MM.1S (cell line): ENCODE measurements around the gene SMG6.

Experiments used
- DNase-seq: peaks from one replicate; pipeline ENCODE4 v3.0.0-alpha.2; 2015
- H2AFZ ChIP-seq: fragments of 300-600 bp; sonication (generic); 2 replicates; pipeline ENCODE4 v1.6.0; 2016; ENCODE audit warnings: antibody characterized with exemption, low read length
- H3F3A ChIP-seq: fragments of 300-600 bp; sonication (generic); 2 replicates; pipeline ENCODE4 v1.6.1; 2016; ENCODE audit warnings: mild to moderate bottlenecking, antibody characterized with exemption, low read length, moderate library complexity, mixed read lengths; ENCODE audit not compliant: insufficient read depth
- H3K27ac ChIP-seq: fragments of 300-600 bp; sonication (generic); 2 replicates; pipeline ENCODE4 v1.5.1; 2016; ENCODE audit warnings: mild to moderate bottlenecking, low read length
- H3K27me3 ChIP-seq: fragments of 300-600 bp; sonication (generic); replicated peaks from 2 replicates; pipeline ENCODE4 v1.6.0; 2016; ENCODE audit warnings: low read length; ENCODE audit not compliant: insufficient read depth
- H3K36me3 ChIP-seq: fragments of 300-600 bp; sonication (generic); replicated peaks from 2 replicates; pipeline ENCODE4 v1.6.1; 2016; ENCODE audit warnings: mild to moderate bottlenecking, low read length, mixed read lengths; ENCODE audit not compliant: insufficient read depth
- H3K4me1 ChIP-seq: fragments of 300-600 bp; sonication (generic); 2 replicates; pipeline ENCODE4 v1.6.1; 2016; ENCODE audit warnings: low read length, mixed read lengths
- H3K4me2 ChIP-seq: fragments of 300-600 bp; sonication (generic); 2 replicates; pipeline ENCODE4 v1.6.0; 2016; ENCODE audit warnings: low read depth, low read length
- H3K4me3 ChIP-seq: fragments of 300-600 bp; sonication (generic); 2 replicates; pipeline ENCODE4 v1.5.1; 2016; ENCODE audit warnings: low read length, mixed read lengths
- H3K79me2 ChIP-seq: fragments of 300-600 bp; sonication (generic); 2 replicates; pipeline ENCODE4 v1.6.1; 2016; ENCODE audit warnings: mixed run types, low read length, mixed read lengths
- H3K9ac ChIP-seq: fragments of 300-600 bp; sonication (generic); 2 replicates; pipeline ENCODE4 v1.6.1; 2016; ENCODE audit warnings: low read length, mixed read lengths
- H3K9me2 ChIP-seq: fragments of 300-600 bp; sonication (generic); replicated peaks from 2 replicates; pipeline ENCODE4 v1.6.1; 2016; ENCODE audit warnings: mild to moderate bottlenecking, low read length, mixed read lengths; ENCODE audit not compliant: insufficient read depth
- H3K9me3 ChIP-seq: fragments of 300-600 bp; sonication (generic); replicated peaks from 2 replicates; pipeline ENCODE4 v1.6.1; 2016; ENCODE audit warnings: mild to moderate bottlenecking, low read length, mixed read lengths; ENCODE audit not compliant: insufficient read depth
- H4K20me1 ChIP-seq: fragments of 300-600 bp; sonication (generic); 2 replicates; pipeline ENCODE4 v1.6.1; 2016; ENCODE audit warnings: mild to moderate bottlenecking, low read length, moderate library complexity, mixed read lengths; ENCODE audit not compliant: insufficient read depth
- EZH2 ChIP-seq: fragments of 300-600 bp; sonication (generic); optimal IDR thresholded peaks from 2 replicates; pipeline ENCODE3; 2017; ENCODE audit warnings: low read depth, mild to moderate bottlenecking, antibody characterized with exemption, low read length, mixed read lengths
- EZH2phosphoT487 ChIP-seq: fragments of 300-600 bp; sonication (generic); IDR thresholded peaks from 2 replicates; pipeline ENCODE4 v1.6.1; 2018; ENCODE audit warnings: antibody characterized with exemption, low read length
- TF ChIP-seq, protein P1 (sequence below): fragments of 300-600 bp; sonication (generic); IDR thresholded peaks from 2 replicates; pipeline ENCODE4 v1.5.1; 2016; ENCODE audit warnings: antibody characterized with exemption, low read length, mixed read lengths

Gene SMG6

GRCh38 chr17:2232244-2232638 lies 71.3 kb downstream of the SMG6 start:
- Histone ChIP-seq H3K9me3 (no peaks in the 10 kb centered on the region), H3K4me1 (peaks cover under 1% of the 10 kb centered on the region; the same call in 1 of the 2 replicates), H4K20me1 (no peaks in the 10 kb centered on the region), H3K36me3 (no peaks in the 10 kb centered on the region), H3K9me2 (no peaks in the 10 kb centered on the region), H3K27ac (no peak overlapping the region), H2AFZ (no peak overlapping the region), H3K4me2 (no peak overlapping the region), H3K27me3 (no peaks in the 10 kb centered on the region), H3K9ac (no peak overlapping the region), H3K4me3 (no peak overlapping the region), H3K79me2 (peaks cover 5% of the 10 kb centered on the region; the same call in 1 of the 2 replicates), H3F3A (no peaks in the 10 kb centered on the region)
- TF ChIP-seq EZH2phosphoT487: no peak
- TF ChIP-seq, protein P1, sequence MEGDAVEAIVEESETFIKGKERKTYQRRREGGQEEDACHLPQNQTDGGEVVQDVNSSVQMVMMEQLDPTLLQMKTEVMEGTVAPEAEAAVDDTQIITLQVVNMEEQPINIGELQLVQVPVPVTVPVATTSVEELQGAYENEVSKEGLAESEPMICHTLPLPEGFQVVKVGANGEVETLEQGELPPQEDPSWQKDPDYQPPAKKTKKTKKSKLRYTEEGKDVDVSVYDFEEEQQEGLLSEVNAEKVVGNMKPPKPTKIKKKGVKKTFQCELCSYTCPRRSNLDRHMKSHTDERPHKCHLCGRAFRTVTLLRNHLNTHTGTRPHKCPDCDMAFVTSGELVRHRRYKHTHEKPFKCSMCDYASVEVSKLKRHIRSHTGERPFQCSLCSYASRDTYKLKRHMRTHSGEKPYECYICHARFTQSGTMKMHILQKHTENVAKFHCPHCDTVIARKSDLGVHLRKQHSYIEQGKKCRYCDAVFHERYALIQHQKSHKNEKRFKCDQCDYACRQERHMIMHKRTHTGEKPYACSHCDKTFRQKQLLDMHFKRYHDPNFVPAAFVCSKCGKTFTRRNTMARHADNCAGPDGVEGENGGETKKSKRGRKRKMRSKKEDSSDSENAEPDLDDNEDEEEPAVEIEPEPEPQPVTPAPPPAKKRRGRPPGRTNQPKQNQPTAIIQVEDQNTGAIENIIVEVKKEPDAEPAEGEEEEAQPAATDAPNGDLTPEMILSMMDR: no peak
- TF ChIP-seq EZH2: no peak
- no peak for DNase-seq

DNA sequence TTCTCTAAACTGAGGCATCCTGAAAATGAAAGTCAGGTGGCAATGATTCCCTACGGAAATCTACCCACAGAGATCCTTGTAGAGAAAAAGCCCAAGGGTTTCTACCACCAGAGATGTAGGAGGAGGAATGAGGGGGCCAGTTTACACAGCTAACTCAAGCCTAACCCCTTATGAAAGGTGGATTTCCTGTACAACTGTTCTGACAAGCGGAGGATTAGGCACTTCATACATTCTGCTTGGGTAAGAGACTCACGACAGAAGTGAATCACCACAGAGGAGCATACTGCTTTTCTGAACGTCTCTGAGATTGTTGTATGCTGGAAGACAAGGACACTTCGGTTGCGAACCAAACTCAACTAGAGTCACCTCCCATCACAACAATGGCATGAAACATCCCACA lies 72.7 kb downstream of the SMG6 start:
- H3K36me3 ChIP-seq: no peaks in the 10 kb centered on the region; the same call in 1 of the 2 replicates
- no peak overlapping the region for H3K9ac ChIP-seq
- TF ChIP-seq EZH2 (no peak), EZH2phosphoT487 (no peak)
- TF ChIP-seq, protein P1: no peak
- H3K4me2 ChIP-seq: no peak overlapping the region
- no peak overlapping the region for H3K4me3 ChIP-seq
- H3K9me3 ChIP-seq: no peaks in the 10 kb centered on the region
- H3K27ac ChIP-seq: no peak overlapping the region
- no peaks in the 10 kb centered on the region for H3K4me1 ChIP-seq
- DNase-seq: no peak
- no peaks in the 10 kb centered on the region for H3F3A ChIP-seq
- H3K27me3 ChIP-seq: no peaks in the 10 kb centered on the region
- no peaks in the 10 kb centered on the region for H4K20me1 ChIP-seq
- H3K9me2 ChIP-seq: no peaks in the 10 kb centered on the region
- no peak overlapping the region for H2AFZ ChIP-seq
- H3K79me2 ChIP-seq: peaks cover 5% of the 10 kb centered on the region; the same call in 1 of the 2 replicates

GRCh38 chr17:2227025-2227699 lies 76.4 kb downstream of the SMG6 start:
- Histone ChIP-seq H3K4me3 (no peak overlapping the region), H4K20me1 (no peaks in the 10 kb centered on the region), H3K27me3 (no peaks in the 10 kb centered on the region), H2AFZ (no peak overlapping the region), H3K27ac (no peak overlapping the region), H3K4me1 (peaks cover 24% of the 10 kb centered on the region), H3F3A (peaks cover 25% of the 10 kb centered on the region), H3K36me3 (no peaks in the 10 kb centered on the region; the same call in 1 of the 2 replicates), H3K9me2 (no peaks in the 10 kb centered on the region), H3K4me2 (no peak overlapping the region), H3K79me2 (no peaks in the 10 kb centered on the region; the same call in 1 of the 2 replicates), H3K9ac (no peak overlapping the region), H3K9me3 (no peaks in the 10 kb centered on the region)
- DNase-seq: no peak
- no peak for TF ChIP-seq EZH2phosphoT487
- no peak for TF ChIP-seq EZH2
- TF ChIP-seq, protein P1: no peak
